ENCODE data around the gene NHLRC4.

NHLRC4 gene

DNA sequence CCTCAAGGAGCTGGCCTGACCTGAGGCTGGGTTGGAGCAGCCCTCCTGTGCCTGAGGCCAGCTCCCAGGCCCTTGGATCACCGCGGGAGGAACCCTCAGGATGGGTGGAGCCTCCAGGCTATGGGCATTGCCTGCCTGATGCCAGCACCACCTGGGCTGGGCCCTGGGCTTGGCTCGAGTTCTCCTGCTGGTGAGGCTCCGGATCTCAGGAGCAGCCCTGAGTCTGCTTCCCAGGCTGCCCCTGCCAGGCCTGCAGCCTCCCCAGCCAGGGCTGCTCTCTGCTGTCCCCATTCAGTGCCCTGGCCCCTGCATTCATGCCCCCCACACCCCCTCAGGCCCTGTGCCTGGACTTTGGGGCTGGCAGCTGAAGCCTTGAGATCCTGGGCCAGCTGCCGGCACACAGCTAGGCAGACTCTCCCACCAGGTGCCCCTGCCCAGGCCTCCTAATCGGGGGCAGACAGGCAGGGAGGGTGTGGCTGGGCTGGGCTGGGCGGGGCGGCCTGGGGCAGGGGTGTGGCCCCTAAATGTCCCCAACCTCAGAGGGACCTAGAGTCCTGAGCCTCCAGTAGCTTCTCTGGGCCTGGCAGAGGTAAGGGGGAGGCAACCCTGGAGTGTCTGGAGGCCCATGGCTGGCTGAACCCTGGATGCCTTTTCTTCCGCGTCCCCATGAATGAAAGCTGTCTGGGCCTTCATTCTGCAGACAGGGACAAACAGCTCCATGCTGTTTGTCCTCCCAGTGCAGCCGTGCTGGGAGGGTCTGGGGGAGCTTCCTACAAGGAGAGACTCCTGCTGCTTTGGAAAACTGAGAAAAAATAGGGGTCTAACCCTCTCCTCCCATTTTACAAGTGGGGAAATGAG lies 1.8 kb downstream of the NHLRC4 start:
- DNase-seq (ENCODE audit: low read depth in 1 of 2, low spot score in 1 of 2), result no peak
- TF ChIP-seq JUND (IDR thresholded peaks at IDR 0.05; ENCODE audit: low read depth), result no peak
- in situ Hi-C loops (cut with HindIII; ENCODE audit: low pct_unique_long_range_greater_than_20kb, low sequenced_read_pairs), result no loop called here

DNA sequence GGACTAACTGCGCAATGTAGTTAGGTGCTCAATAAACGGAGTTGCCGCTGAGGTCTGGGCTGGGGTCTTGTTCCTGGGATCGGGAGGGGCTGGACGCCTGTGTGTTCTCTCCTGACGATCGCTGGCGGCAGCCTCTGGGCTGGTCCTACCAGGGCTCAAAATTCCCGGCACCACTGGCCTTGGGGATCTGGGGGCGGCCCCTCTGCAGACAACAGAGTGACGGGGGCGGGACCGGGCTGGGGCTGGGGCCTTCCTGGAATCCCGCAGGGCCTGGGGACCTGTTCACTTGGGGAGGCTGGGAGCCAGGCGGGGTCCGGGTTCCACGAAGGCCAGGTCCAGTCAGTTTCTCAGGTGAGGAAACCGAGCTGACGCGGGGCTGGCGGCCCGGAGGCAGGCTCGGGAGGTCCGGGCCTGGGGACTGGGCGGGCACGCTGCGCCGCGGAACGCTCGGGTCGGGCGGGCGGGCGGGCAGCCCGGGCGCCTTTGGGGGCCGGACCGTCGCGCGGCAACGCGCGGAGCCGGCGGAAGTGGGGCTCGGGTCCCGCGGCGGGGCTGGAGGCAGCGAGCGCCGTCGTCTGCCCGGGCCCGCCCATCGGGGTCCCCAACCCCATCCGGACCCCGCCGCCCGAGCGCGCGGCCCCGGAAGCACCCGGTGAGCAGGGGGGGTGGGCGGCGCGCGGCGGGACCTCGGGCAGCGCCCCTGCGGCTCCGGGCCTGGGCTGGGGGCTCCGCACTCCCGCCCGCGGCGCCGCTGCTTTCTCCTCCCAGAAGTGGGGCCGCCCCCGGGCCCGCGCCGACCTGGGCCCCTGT lies 2.8 kb downstream of the NHLRC4 start, which contains the start of gene PIGQ:
PIGQ (plus strand) TSS at position 524 of the 810 bp plus-strand sequence. CDS start 4,107 bp downstream, outside the sequence.
- in situ Hi-C loops (cut with HindIII; ENCODE audit: low pct_unique_long_range_greater_than_20kb, low sequenced_read_pairs), result no loop called here
- DNase-seq (ENCODE audit: low read depth in 1 of 2, low spot score in 1 of 2), result peak; percentile 62 to 87
- TF ChIP-seq JUND (IDR thresholded peaks at IDR 0.05; ENCODE audit: low read depth), result no peak

GRCh38 chr16:572865-573650 lies 6.3 kb downstream of the NHLRC4 start:
- in situ Hi-C loops (cut with HindIII; ENCODE audit: low pct_unique_long_range_greater_than_20kb, low sequenced_read_pairs), result no loop called here
- no peak for DNase-seq (ENCODE audit: low read depth in 1 of 2, low spot score in 1 of 2)
- TF ChIP-seq JUND (IDR thresholded peaks at IDR 0.05; ENCODE audit: low read depth), result no peak

GRCh38 chr16:574021-574760 lies 7.4 kb downstream of the NHLRC4 start:
- in situ Hi-C loops (cut with HindIII; ENCODE audit: low pct_unique_long_range_greater_than_20kb, low sequenced_read_pairs), result no loop called here
- DNase-seq (ENCODE audit: low read depth in 1 of 2, low spot score in 1 of 2), result no peak
- no peak for TF ChIP-seq JUND (IDR thresholded peaks at IDR 0.05; ENCODE audit: low read depth)

DNA sequence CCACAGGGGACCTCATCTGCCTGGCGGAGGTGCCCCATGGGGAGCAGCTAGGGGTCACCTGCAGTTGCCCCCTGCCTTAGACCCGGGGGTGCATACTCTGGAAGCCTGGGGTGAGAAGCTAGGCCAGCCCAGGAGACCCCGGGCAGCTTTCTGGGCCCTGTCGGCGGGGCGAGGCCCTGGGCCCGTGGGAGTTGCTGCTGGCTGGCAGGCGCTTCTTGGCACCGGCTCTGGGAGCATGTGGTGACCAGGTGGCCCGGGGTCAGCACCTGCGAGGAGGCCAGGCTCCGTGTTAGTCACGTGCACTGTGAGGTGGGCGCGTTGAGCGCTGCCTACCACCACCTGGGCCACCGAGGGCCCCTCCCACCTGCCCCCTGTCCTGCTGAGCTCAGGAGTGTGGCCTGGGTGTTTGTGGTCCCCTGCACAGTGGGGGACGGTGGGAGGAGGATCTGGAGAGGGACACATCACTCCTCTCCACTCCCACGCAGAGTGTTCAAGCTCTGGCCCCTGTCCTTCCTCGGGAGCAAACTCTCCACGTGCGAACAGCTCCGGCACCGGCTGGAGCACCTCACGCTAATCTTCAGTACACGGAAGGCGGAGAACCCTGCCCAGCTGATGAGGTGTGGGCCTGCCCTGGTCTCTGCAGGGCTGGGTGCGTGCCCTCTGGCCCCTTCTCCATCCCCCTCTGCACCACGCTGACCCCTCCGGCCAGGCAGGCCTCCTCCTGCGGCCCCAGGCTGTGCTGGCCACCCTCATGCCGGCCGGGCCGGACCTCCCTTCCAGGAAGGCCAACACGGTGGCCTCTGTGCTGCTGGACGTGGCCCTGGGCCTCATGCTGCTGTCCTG lies 8.8 kb downstream of the NHLRC4 start:
- TF ChIP-seq JUND (IDR thresholded peaks at IDR 0.05; ENCODE audit: low read depth), result no peak
- no peak for DNase-seq (ENCODE audit: low read depth in 1 of 2, low spot score in 1 of 2)
- in situ Hi-C loops (cut with HindIII; ENCODE audit: low pct_unique_long_range_greater_than_20kb, low sequenced_read_pairs), result no loop called here

GRCh38 chr16:576197-576822 lies 9.5 kb downstream of the NHLRC4 start:
- in situ Hi-C loops (cut with HindIII; ENCODE audit: low pct_unique_long_range_greater_than_20kb, low sequenced_read_pairs), result no loop called here
- no peak for TF ChIP-seq JUND (IDR thresholded peaks at IDR 0.05; ENCODE audit: low read depth)
- no peak for DNase-seq (ENCODE audit: low read depth in 1 of 2, low spot score in 1 of 2)

DNA sequence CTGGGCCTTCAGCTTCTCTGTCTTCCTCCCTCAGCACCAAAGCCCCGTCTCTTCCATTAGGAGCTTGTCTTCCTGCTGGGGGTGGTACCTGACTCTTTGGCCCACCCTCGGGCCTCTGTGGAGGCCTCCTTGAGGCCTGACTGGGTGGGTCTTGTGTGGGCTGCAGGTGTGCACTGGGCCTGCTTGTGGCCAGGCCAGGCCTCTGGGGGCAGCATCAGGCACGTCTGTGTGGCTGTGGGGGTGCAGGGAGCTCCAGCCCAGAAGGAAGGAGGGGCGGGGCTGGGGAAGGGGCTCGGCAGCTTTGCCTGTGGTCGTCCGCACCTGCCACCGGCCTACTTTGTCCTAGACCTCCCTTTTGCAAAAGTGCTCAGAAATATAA lies 10.0 kb downstream of the NHLRC4 start:
- DNase-seq (ENCODE audit: low read depth in 1 of 2, low spot score in 1 of 2), result no peak
- in situ Hi-C loops (cut with HindIII; ENCODE audit: low pct_unique_long_range_greater_than_20kb, low sequenced_read_pairs), result no loop called here
- no peak for TF ChIP-seq JUND (IDR thresholded peaks at IDR 0.05; ENCODE audit: low read depth)

DNA sequence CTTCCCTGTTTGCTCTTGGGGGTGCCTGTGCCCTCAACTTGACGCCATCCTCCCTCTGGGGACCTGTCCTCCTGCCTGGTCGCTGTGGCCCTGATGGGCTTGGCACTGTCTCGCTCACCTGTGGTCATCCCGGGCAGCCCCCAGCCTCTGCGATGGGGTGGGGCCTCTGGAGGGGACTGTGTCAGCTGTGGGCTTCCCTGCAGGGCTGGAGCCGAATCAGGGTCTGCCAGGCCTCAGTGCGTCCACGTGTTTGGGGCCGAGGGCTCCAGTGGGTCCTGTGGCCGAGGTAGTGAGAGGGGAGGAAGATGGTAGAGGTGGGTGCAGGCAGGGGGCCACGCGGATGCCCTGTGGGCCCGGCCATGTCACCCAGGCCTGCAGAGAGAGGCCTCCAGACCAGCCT lies 11.0 kb downstream of the NHLRC4 start:
- no peak for TF ChIP-seq JUND (IDR thresholded peaks at IDR 0.05; ENCODE audit: low read depth)
- DNase-seq (ENCODE audit: low read depth in 1 of 2, low spot score in 1 of 2), result no peak
- in situ Hi-C loops (cut with HindIII; ENCODE audit: low pct_unique_long_range_greater_than_20kb, low sequenced_read_pairs), result no loop called here

GRCh38 chr16:578232-578869 lies 11.5 kb downstream of the NHLRC4 start:
- in situ Hi-C loops (cut with HindIII; ENCODE audit: low pct_unique_long_range_greater_than_20kb, low sequenced_read_pairs), result no loop called here
- no peak for TF ChIP-seq JUND (IDR thresholded peaks at IDR 0.05; ENCODE audit: low read depth)
- DNase-seq (ENCODE audit: low read depth in 1 of 2, low spot score in 1 of 2), result no peak

- in situ Hi-C loops (cut with HindIII; ENCODE audit: low pct_unique_long_range_greater_than_20kb, low sequenced_read_pairs), result no loop called here
- no peak for DNase-seq (ENCODE audit: low read depth in 1 of 2, low spot score in 1 of 2)
- no peak for TF ChIP-seq JUND (IDR thresholded peaks at IDR 0.05; ENCODE audit: low read depth)
These were observed 12.1 kb downstream of the NHLRC4 start for GRCh38 chr16:578870-579405.
